Right lobe of liver (tissue), 4 donors: ENCODE results near the gene IER3.

Experiments used
- CTCF ChIP-seq, 4 donors: fragments of 200-600 bp in 3 of 4; fragments of 450-650 bp in 1 of 4; IDR thresholded peaks; one replicate each; pipeline versions ENCODE4 v1.5.1 to v1.8.0; 2016 to 2022; ENCODE audit warnings: antibody characterized with exemption in 4 of 4, mild to moderate bottlenecking in 2 of 4
- POLR2A ChIP-seq: fragments of 450-650 bp; IDR thresholded peaks from one replicate; pipeline ENCODE4 v1.6.1; 2017; ENCODE audit warnings: antibody characterized with exemption, mild to moderate bottlenecking
- donor health status: DM: no; HTN: no; CAD: no.
- donor health status: DM: no; HTN: no; CAD: no.
- donor health status: DM: no; HTN: yes; CAD: no.

GRCh38 chr6:30725713-30726505 lies 18.4 kb downstream of the IER3 start:
- TF ChIP-seq CTCF (IDR thresholded peaks at IDR 0.05) (no peak), POLR2A (no peak)
